Breast epithelium (tissue), 3 donors: Measurements from ENCODE around the gene RHEB.

Source experiments
- CTCF ChIP-seq, 3 donors: fragments of 450-650 bp; IDR thresholded peaks; one replicate each; pipeline ENCODE4 v1.5.1; 2016 to 2017; ENCODE audit warnings: antibody characterized with exemption in 3 of 3, mild to moderate bottlenecking in 3 of 3, moderate library complexity in 3 of 3
- POLR2A ChIP-seq: fragments of 450-650 bp; IDR thresholded peaks from one replicate; pipeline ENCODE4 v1.6.1; 2016; ENCODE audit warnings: antibody characterized with exemption, mild to moderate bottlenecking, moderate library complexity
- POLR2AphosphoS5 ChIP-seq, 3 donors: sonication (generic); formaldehyde crosslinking; IDR thresholded peaks; one replicate each; pipeline ENCODE4 v1.6.1; 2017; ENCODE audit warnings: antibody characterized with exemption in 3 of 3

- TF ChIP-seq POLR2AphosphoS5 (IDR thresholded peaks at IDR 0.05) (peak in 1 of 3 donors; percentile 15), CTCF (IDR thresholded peaks at IDR 0.05) (no peak), POLR2A (no peak)
Measured at GRCh38 chr7:151520419-151521261, 945 bp upstream of the RHEB start.
